Upper lobe of left lung (tissue), 4 donors: ENCODE data around the gene METTL27.
"Not testable (repeated sequence)": the region's sequence is repeated elsewhere in the genome, so short reads cannot be mapped to it uniquely, and the experiment has no call there.

Experiments
- POLR2A ChIP-seq, 4 donors: fragments of 450-650 bp; IDR thresholded peaks; one replicate each; pipeline ENCODE4 v1.5.1; 2016 to 2017; ENCODE audit warnings: antibody characterized with exemption in 4 of 4, mild to moderate bottlenecking in 2 of 4
- POLR2AphosphoS5 ChIP-seq, 2 donors: sonication (generic); formaldehyde crosslinking; IDR thresholded peaks; one replicate each; pipeline ENCODE4 v1.5.1; 2017; ENCODE audit warnings: antibody characterized with exemption in 2 of 2
- TF ChIP-seq, protein P1 (sequence below), 6 experiments: fragments of 450-650 bp in 4 of 6; fragments of 200-600 bp in 2 of 6; sonication (generic) in 2 of 6; IDR thresholded peaks; one replicate each; pipeline ENCODE4 v1.5.1; 2016 to 2019; ENCODE audit warnings: antibody characterized with exemption in 6 of 6

DNA sequence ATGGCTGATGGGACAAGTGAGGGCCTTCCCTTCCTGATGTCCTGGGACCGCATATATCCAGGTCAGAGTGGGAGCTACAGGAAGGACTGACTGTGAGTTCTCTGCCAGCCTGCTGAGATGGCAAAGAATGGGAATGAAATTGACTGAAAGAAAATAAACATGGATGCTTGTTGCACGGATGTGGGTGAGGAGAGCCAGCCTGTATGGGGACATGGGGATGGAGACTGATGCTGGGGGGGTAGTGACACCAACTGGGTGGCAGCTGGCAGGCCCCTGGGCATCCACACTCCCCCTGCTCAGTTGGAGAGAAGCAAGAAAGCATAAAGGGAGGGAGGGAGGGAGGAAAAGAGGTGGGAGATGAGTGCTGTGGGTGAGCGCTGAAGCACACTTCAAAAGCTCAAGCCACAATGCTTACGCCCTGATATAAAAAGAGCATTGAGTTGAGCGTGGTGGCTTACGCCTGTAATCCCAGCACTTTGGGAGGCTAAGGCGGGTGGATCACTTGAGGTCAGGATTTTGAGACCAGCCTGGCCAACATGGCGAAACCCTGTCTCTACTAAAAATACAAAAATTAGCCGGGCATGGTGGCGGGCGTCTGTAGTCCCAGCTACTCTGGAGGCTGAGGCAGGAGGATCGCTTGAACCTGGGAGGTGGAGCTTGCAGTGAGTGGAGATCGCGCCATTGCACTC lies 20.6 kb downstream of the METTL27 start:
- TF ChIP-seq, protein P1, sequence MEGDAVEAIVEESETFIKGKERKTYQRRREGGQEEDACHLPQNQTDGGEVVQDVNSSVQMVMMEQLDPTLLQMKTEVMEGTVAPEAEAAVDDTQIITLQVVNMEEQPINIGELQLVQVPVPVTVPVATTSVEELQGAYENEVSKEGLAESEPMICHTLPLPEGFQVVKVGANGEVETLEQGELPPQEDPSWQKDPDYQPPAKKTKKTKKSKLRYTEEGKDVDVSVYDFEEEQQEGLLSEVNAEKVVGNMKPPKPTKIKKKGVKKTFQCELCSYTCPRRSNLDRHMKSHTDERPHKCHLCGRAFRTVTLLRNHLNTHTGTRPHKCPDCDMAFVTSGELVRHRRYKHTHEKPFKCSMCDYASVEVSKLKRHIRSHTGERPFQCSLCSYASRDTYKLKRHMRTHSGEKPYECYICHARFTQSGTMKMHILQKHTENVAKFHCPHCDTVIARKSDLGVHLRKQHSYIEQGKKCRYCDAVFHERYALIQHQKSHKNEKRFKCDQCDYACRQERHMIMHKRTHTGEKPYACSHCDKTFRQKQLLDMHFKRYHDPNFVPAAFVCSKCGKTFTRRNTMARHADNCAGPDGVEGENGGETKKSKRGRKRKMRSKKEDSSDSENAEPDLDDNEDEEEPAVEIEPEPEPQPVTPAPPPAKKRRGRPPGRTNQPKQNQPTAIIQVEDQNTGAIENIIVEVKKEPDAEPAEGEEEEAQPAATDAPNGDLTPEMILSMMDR (IDR thresholded peaks at IDR 0.05), result not testable (repeated sequence)
- TF ChIP-seq POLR2A, POLR2AphosphoS5 (IDR thresholded peaks at IDR 0.05): not testable (repeated sequence)
